Right lobe of liver (tissue), 6 donors: ENCODE results near the gene PLCB1. TPM values are rescaled to one million over a fixed set of nuclear protein-coding genes. Genes with fewer than 3 reads are reported as not detected.

Experiments
- ATAC-seq, 4 donors: fragments of 200-7000 bp; cut with Tn5 transposase; one replicate each; pipeline ENCODE4 v1.9.1; 2020; ENCODE audit warnings: mild to moderate bottlenecking in 4 of 4, moderate library complexity in 4 of 4
- DNase-seq, 3 donors: peaks; one replicate each; pipeline ENCODE4 v3.0.0-alpha.2; 2020
- H3K27ac ChIP-seq, 3 donors: fragments of 200-600 bp; one replicate each; pipeline ENCODE4 v1.8.0; 2022
- H3K27me3 ChIP-seq, 2 donors: fragments of 200-600 bp; one replicate each; pipeline ENCODE4 v1.8.0; 2022
- H3K36me3 ChIP-seq, 4 donors: fragments of 200-600 bp; sonication (generic) in 1 of 4; one replicate each; pipeline versions ENCODE4 v1.5.1 to v1.8.0; 2017 to 2022; ENCODE audit warnings: control low read depth in 1 of 4
- H3K4me1 ChIP-seq, 4 donors: fragments of 200-600 bp; sonication (generic) in 1 of 4; one replicate each; pipeline versions ENCODE4 v1.5.1 to v1.8.0; 2017 to 2022; ENCODE audit warnings: control low read depth in 1 of 4
- H3K4me3 ChIP-seq, 3 donors: fragments of 200-600 bp; one replicate each; pipeline ENCODE4 v1.8.0; 2022
- H3K9me3 ChIP-seq, 4 donors: fragments of 200-600 bp; sonication (generic) in 1 of 4; one replicate each; pipeline versions ENCODE4 v1.5.1 to v1.8.0; 2017 to 2022; ENCODE audit warnings: control low read depth in 1 of 4
- POLR2A ChIP-seq: fragments of 450-650 bp; IDR thresholded peaks from one replicate; pipeline ENCODE4 v1.6.1; 2017; ENCODE audit warnings: antibody characterized with exemption, mild to moderate bottlenecking
- WGBS: methylation state at CpG from one replicate; pipeline ENCODE4 v1.1.6; 2018; ENCODE audit warnings: low coverage, low lambda C conversion rate; ENCODE audit not compliant: insufficient coverage; ENCODE audit errors: missing lambda C conversion rate; 5-methylcytosine and 5-hydroxymethylcytosine counted together
- intact Hi-C, 2 donors: fragments of 100-400 bp; cut with DNase I; formaldehyde crosslinking; loops; one replicate each; pipeline versions ENCODE4 v1.11.2 to v1.14.1; 2022
- total RNA-seq, 6 experiments: library from RNA; depleted of rRNA in 2 of 6; stranded (reverse); fragments of >200 nt in 2 of 6; fragmentation: NEBNext Ultra II Directional in 3 of 6; extraction: Animal tissue kit (Norgen Biotek cat#: 25700) in 3 of 6; gene quantifications; one replicate each; pipeline versions ENCODE4 v1.1.0 to v1.2.4, GENCODE V29; 2016 to 2023
- TF ChIP-seq, protein P1 (sequence below), 4 donors: fragments of 200-600 bp in 3 of 4; fragments of 450-650 bp in 1 of 4; IDR thresholded peaks; one replicate each; pipeline versions ENCODE4 v1.5.1 to v1.8.0; 2016 to 2022; ENCODE audit warnings: antibody characterized with exemption in 4 of 4, mild to moderate bottlenecking in 2 of 4
- donor health status: DM: no; HTN: yes; CAD: no.
- donor health status: DM: no; HTN: no; CAD: no.
- donor health status: DM: no; HTN: no; CAD: no.
- donor health status: DM: no; HTN: yes; CAD: no.
- donor health status: DM: no; HTN: yes; CAD: no.

The PLCB1 gene
- total RNA-seq, 6 experiments from 2014 or later, result 5.0 to 9.9 (median 5.7) TPM

DNA sequence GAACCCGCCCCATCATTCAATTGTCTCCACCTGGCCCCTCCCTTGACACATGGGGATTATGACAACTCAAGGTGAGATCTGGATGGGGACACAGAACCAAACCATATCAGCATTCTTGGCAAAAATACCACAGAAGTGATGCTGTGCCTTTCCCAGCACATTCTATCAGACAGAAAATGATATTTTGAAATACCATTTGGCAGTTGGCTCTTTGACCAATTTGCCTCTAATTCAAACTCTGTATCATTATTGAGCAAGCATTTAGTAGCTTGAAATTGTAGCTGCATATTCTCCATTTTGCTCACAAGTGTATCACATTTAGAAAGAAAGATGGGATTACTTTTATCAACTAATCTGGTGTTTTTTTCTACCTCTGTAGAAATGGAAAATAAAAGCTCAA lies 64.0 kb downstream of the PLCB1 start:
- intact Hi-C loops, result no loop called here
- Histone ChIP-seq H3K9me3 (peaks cover 0 to 5% (median 0%) of the 10 kb centered on the region in 4 donors), H3K36me3 (no peaks in the 10 kb centered on the region), H3K4me1 (peaks cover 0 to 2% (median 0%) of the 10 kb centered on the region in 4 donors), H3K27ac (no peak overlapping the region), H3K4me3 (no peak overlapping the region), H3K27me3 (no peaks in the 10 kb centered on the region)
- TF ChIP-seq, protein P1, sequence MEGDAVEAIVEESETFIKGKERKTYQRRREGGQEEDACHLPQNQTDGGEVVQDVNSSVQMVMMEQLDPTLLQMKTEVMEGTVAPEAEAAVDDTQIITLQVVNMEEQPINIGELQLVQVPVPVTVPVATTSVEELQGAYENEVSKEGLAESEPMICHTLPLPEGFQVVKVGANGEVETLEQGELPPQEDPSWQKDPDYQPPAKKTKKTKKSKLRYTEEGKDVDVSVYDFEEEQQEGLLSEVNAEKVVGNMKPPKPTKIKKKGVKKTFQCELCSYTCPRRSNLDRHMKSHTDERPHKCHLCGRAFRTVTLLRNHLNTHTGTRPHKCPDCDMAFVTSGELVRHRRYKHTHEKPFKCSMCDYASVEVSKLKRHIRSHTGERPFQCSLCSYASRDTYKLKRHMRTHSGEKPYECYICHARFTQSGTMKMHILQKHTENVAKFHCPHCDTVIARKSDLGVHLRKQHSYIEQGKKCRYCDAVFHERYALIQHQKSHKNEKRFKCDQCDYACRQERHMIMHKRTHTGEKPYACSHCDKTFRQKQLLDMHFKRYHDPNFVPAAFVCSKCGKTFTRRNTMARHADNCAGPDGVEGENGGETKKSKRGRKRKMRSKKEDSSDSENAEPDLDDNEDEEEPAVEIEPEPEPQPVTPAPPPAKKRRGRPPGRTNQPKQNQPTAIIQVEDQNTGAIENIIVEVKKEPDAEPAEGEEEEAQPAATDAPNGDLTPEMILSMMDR (IDR thresholded peaks at IDR 0.05), result no peak
- TF ChIP-seq POLR2A, result no peak
- no CpG with 5 or more reads among the region's 1 CpG for WGBS
- ATAC-seq, result no peak
- no peak for DNase-seq

DNA sequence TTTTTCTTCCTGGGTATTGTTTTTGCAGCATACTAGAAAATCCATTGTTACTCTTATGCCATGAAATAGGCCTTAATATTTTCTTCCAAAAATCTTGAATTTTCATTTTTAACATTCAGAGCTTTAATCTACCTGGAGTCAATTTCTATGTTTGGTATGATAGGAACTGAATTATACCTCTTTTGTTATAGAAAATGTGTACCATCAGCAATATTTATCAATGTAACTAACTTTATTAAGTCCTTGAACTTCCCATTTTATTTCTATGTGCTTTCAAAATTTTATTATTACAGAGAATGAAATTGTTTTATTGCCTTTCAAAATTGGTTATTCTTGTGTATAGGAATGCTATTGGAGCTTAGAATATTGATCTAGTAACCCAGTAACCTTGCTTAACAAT lies 68.2 kb downstream of the PLCB1 start:
- ATAC-seq, result no peak

DNA sequence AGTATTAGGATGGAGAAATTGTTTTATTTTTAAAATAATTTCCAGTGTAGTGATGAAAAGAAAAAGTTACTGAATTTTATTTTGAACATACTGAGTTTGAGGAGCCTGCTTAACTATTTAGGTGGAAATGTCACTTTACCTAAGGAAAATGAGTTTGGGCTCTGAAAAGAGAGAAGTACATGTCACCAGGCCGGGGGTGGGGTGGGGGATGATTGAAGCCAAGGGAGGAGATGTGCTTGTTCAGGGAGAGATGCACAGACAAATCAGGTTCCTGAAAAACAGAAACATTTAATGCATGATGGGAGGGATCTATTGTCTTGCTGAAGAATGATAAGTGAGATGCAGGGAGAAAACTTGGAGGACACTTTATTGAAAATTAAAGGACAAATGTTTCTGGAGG lies 71.3 kb downstream of the PLCB1 start:
- ATAC-seq (no peak), DNase-seq (no peak)
- H3K4me1 ChIP-seq, result peaks cover 0 to 5% (median 0%) of the 10 kb centered on the region in 4 donors
- intact Hi-C loops, result no loop called here
- WGBS, result no CpG with 5 or more reads among the region's 1 CpG
- TF ChIP-seq POLR2A, result no peak
- TF ChIP-seq, protein P1 (IDR thresholded peaks at IDR 0.05), result no peak
- H3K4me3 ChIP-seq, result no peak overlapping the region
- no peak overlapping the region for H3K27ac ChIP-seq
- H3K27me3 ChIP-seq, result no peaks in the 10 kb centered on the region
- H3K36me3 ChIP-seq, result no peaks in the 10 kb centered on the region
- H3K9me3 ChIP-seq, result no peaks in the 10 kb centered on the region

More for the DNA sequence above, 68.2 kb downstream of the PLCB1 start:
- Histone ChIP-seq H3K27me3 (no peaks in the 10 kb centered on the region), H3K27ac (no peak overlapping the region), H3K9me3 (no peaks in the 10 kb centered on the region), H3K36me3 (no peaks in the 10 kb centered on the region), H3K4me1 (no peaks in the 10 kb centered on the region), H3K4me3 (no peak overlapping the region)
- TF ChIP-seq, protein P1 (IDR thresholded peaks at IDR 0.05), result no peak
- no peak for TF ChIP-seq POLR2A
- intact Hi-C loops, result no loop called here
- no peak for DNase-seq

DNA sequence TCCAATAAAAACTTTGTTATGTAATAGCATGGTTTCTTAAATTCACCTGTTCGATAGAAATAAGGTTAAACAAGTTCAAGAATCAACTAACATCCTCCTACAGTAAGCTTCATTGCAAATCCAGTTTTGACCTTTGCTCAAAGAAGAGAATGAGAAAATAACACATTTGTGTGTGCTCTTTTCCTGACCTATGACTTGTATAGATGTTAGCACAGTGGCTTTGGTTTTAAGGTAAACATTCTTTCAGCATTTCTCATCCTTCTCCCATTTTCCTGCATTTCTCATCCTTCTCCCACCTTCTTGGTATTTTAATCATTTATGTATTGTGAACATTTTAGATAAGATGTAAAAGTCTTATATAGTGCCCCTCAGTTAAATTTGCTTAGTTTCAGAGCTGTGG lies 73.9 kb downstream of the PLCB1 start:
- TF ChIP-seq, protein P1 (IDR thresholded peaks at IDR 0.05), result no peak
- TF ChIP-seq POLR2A, result no peak
- no peak overlapping the region for H3K4me3 ChIP-seq
- WGBS, result 46% methylated on average over 1 of the region's 1 CpG
- no peak for DNase-seq
- intact Hi-C loops, result no loop called here
- no peaks in the 10 kb centered on the region for H3K36me3 ChIP-seq
- ATAC-seq, result no peak
- no peak overlapping the region for H3K27ac ChIP-seq
- H3K9me3 ChIP-seq, result no peaks in the 10 kb centered on the region
- H3K4me1 ChIP-seq, result peaks cover 0 to 12% (median 0%) of the 10 kb centered on the region in 4 donors
- no peaks in the 10 kb centered on the region for H3K27me3 ChIP-seq

DNA sequence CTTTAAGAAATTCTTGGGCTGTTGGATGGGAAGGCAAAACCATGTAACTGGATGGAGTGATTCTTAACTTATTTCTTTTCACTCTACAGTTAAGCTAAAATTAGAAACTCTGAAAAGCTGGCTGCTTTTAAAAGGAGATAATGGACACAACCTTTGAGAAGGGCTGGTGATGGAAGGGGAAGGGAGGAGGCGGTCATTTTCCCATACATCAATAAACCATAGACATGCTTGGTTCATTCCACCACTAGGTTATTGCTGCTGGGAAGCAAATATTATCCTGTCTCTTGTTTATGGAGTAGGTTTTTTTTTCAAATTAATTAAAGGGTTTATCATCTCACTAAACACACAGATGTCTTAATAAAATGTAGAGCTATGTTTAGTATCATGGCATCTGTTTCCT lies 76.2 kb downstream of the PLCB1 start:
- Histone ChIP-seq H3K9me3 (no peaks in the 10 kb centered on the region), H3K27ac (no peak overlapping the region), H3K4me3 (no peak overlapping the region), H3K27me3 (no peaks in the 10 kb centered on the region), H3K4me1 (peaks cover 0 to 12% (median 0%) of the 10 kb centered on the region in 4 donors), H3K36me3 (no peaks in the 10 kb centered on the region)
- DNase-seq (no peak), ATAC-seq (no peak)
- intact Hi-C loops, result no loop called here
- WGBS, result 75% methylated on average over 1 of the region's 1 CpG
- TF ChIP-seq, protein P1 (IDR thresholded peaks at IDR 0.05), result no peak
- TF ChIP-seq POLR2A, result no peak
